Stimulated activated CD8-positive, alpha-beta memory T cell treated with anti-CD3 and anti-CD28 coated beads, Interleukin-4, amount 100 ng/mL, for 4 hours (primary cell): ENCODE data around the gene VIT.

ENCODE experiments used
- DNase-seq, 2 donors: peaks; one replicate each; pipeline ENCODE4 v3.0.0-alpha.2; 2020; ENCODE audit warnings: low read depth in 2 of 2, low spot score in 1 of 2

VIT gene

DNA sequence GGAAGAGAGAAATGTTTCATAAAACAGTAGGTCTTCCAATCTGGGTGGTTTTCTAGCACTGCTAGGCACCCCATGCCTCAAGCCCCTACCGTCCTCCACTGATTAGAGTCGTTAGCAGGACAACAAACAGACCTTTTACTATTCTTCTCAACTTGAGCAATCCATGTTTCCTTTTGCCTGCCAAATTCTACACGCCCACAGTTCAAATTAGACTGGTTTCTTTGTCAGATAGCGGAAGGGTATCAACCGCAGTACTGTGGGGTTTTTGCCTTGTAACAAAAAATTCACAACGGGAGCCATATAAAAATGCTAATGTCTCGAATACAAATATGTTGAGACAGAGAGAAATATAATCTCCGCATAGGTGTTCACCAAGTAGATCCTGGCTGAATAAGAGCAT lies 59.9 kb downstream of the VIT start:
- DNase-seq, result no peak

DNA sequence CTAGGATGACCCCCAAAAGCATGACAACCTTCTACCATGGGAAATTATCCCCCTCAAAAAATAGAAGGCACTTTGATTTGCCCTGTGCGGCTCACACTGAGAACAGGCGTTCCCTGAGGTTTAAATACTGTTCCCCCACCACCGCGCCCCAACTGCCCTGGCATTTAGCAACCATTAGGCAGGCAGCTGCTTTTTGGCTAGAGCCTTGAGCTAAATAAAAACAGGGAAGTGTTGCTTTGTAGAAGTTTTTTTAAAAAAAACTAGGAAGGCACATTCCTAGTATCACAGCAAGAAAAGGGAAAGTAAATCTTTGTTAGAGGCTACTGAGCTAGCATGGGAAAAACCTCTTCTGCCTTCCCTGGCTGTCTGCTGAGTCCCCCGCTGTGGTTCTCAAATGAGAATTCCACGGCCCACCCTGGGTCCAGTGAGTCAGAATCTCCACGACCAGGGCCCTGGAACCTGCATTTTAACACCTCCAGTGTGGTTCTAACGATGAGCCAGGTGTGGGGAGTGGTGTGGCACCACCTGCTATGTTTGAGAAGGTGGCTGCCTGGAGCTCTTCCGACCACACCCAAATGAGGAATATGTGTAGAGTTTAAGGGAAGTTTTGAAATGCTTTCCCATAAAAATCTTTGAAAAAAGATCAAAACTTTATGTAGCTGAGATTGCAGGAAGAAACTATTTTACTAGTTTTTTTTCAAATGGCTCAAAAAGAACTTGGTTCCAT lies 66.4 kb downstream of the VIT start:
- DNase-seq, result no peak

DNA sequence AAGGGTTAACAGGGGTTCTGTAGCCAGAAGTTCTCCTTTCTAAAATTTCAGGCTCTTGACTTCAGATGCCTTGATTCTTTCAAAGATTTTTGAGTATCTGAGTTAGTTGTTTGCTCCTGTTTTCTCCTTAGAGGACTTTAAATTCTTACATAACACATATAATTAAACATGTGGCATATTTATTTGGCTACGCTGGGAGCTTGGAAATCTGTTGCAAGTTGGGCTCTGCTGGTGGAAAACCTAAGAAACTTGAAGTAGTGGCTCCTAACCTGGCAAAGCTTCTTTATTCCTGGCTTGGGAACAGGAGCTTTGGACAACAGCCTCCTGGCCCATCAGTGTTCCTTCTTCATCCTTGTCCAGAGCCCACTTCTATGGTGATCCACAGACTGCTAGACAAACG lies 72.6 kb downstream of the VIT start:
- no peak for DNase-seq

DNA sequence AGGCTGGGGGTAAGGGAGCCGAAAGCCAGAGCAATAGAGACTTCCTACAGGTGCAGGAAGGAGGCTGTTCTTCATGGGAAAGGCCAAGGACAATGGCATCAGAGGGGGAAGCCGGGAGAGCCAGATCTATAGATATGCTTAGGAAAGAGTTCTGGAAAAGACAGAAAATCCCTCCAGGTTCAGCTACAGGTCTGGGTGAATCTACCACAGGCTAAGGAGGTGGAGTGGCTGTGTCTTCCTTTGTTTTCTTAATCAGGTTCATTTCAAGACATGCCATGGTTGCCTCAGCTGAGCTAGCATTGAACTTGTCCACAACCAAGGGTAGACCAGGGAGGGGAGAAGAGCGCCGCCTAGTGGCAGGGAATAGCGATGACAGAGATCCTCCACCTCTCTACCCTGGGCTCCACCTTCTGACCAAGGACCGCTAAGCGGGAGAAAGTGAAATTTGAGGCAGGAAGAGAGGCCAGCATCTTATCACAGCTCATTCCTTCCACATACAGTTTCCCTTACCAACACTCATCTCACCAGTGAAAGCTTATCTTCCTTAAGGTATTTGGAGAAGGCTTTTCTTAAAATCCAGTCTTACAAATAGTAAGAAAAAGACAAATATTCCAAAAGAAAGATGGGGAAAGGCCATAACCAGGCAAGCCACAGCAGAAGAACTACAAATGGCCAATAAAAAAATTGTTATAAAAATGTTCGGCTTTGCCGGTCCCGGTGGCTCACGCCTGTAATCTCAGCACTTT lies 74.2 kb downstream of the VIT start:
- no peak for DNase-seq

DNA sequence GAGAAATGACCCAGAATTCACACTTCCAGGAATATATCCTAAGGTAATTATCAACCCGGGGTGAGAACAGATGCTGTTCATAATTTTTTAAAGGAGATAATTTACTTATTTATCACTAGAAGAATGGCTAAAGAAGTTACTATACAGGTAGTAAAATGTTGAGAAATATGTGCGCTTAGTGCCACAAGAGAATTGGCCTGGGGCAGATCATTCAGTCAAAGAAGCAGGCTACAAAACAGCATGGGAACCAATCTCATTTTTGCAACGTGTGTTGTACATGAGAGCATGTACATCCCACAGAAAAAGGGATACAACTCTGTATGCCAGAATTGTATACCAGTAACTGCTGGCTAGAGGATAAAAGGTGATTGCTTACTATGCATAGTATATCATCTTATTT lies 75.2 kb downstream of the VIT start:
- no peak for DNase-seq

DNA sequence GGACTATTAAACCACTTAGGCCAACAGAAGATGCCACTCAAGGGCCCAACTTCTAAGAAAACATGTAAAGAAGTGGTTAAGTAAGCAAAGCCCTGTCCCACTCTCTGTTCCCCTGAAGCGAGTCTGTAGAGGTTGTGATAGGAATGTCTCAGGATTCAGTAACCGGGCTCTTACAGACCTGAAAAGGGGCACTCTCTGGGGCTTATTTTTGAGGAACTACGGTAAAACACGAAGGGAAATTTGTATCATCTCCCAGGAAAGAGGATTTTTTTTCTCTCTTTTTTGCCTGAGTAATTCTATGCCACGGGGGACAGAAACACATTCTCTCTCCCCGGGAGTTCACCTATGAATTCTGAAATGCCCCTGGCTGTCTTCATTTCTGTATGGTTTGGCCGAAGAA lies 77.4 kb downstream of the VIT start:
- no peak for DNase-seq

DNA sequence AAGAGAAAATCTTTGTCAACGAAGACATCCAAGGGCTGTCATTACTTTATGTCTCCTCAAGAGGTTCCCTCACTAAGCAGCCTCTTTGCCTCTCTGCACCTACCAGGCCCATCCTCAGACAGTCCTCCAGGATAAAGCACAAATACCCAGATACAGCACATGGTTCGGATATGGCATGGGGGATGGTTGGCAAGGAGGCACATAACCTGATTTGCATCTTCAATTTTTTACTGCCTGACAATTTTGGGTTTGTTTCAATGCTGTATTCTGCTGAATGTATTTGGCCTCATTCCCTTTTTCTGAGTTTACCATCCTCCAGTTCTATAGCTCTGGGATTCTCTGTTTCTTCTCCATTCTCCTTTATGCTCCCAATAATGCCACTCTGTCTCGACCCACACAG lies 78.8 kb downstream of the VIT start:
- no peak for DNase-seq

DNA sequence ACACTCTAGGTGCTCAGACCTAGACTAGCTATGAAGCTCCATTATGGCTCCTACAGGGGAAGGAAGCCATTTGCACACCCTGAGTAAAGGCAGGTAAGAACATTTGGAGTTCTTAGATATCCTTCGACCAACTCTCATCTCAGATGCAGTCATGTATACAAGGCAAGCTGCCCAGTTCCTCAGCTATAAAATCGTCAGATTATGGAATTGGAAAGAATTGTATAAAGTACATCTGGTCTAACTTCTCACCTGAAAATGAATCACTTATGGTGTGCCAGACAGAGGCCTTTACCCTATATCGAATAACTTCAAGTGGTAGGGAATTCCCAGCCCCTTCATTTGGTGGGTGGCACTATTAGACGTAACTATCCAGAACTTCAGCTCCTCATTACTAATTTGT lies 79.3 kb downstream of the VIT start:
- DNase-seq, result no peak

DNA sequence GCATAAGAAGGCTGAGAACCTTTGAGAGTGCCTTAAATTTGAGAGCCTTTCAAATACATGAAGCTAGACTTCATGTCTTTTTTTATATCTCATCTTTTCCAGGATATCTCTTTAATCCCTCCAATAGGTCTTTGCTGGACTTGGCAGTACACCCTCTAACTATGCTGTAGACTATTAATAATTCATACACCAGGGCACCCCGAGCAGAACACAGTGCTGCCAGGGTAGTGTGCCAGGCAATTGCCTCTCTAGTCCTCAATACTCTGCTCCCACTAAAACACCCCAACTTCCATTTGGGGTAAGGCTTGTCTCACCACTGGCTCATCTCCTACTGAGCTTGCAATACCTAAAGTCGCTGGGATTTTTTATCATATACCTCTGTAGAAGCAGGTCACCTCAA lies 80.8 kb downstream of the VIT start:
- no peak for DNase-seq

DNA sequence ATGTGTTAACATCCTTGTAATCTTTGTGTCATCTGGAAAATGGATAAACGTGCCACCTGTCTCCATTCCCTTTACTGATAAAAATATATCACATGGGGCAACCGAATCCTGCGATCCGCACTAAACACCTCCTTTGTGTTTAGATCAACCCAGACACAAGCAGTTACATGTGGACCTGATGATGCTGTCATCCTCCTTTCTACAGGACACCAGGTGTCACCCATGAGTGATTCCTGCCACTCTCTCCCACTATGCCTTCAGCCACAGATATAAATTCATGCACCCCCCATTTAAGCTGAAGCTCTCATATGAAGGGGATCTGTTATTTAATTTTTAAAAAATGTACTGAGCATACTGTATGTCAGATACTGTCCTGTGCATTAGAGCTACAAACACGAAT lies 81.3 kb downstream of the VIT start:
- no peak for DNase-seq

DNA sequence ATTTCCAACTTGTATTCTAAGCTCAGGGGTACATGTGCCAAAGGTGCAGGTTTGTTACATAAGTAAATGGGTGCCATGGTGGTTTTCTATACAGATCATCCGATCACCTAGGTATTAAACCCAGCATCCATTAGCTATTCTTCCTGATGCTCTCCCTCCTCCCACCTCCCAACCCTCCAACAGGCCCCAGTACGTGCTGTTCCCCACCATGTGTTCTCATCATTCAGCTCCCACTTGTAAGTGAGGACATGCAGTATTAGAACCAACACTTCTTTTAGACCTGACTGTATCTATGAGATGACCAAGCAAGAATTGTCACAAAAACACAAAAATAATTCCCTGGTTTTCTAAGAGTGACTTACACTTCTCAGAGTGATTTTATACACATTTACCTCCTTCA lies 83.0 kb downstream of the VIT start:
- DNase-seq, result no peak

DNA sequence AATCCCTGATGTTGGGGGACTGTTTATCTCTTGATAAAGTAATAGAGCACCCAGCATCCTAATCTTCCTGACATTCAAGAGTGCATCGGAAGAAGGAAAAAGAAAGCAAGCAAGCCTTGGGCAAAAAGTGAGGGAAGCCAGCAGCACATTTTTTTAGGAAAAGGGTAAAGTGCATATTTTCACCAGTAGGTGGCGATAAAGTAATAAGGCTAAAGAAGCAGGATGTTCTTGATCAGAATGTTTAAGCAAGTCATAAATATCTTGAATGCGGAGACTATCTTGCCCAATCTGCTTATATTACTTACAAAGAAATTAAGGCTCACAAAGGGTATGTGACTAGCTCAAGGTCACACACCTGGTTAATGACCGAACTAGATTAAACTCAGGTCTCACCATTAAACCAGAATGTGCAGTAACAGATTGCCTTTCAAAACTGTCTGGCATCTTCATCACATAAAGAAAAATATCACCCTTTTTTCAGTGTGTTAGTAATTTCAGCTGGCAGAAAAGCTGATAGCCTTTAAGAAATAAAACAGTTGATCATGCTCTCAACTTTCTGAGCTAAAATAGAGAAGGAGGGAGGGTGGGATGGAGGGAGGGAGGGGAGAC lies 83.8 kb downstream of the VIT start:
- DNase-seq, result no peak

DNA sequence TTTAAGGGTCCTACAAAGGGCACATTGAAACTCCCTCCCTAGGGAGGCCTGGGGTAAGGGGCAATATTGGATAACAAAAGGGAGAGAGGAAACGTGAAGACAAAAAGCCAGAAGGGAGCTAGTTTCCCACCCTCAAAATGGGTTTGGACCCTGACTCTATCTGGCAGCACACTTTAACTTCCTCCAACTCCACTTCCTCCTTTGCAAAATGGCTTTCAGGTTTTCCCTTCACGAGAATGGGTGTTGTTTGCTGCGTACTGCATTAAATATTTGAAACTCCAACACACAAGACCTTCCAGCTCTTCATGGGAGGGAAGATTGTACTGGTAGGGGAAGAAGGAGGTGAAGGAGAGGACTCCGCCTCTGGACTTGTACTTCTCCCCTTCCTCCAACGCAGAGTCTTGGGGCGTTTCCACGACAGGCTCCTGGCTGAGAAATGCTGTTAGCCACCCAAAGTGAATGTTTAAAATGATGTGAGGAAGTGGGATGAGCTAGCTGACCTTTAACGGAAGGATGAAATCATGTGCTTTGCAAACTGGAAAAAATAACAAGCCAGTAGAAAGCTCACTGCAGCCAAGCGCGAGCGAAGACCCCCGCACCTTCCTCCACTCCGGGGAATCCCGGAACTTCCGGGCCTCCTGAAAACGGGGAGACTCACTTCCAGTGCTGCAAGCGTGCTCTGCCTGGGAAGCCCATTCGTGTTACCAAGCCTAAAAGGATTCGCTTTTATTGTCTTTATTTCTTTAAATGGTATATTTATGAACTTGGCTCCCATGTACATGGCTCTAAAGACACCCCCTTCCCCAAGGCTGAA lies 85.6 kb downstream of the VIT start:
- DNase-seq, result no peak

DNA sequence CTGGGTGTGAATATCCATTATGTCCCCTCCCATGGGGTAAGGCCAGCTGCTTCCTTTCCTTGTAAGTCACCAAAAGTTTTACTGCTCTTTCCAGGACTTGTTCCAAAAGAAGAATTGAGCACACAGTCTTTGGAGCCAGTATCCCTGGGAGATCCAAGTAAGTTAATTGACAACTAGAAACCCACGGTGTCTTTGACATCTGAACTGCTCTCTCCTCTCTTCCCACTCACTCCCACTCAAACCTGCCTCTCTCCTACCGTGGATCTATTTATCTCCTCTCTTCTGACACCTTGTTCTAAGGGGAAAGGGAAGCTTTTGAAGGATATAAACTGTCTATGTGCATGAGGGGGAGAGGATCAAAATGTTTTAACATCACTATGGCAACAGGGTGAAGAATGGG lies 86.7 kb downstream of the VIT start:
- no peak for DNase-seq

DNA sequence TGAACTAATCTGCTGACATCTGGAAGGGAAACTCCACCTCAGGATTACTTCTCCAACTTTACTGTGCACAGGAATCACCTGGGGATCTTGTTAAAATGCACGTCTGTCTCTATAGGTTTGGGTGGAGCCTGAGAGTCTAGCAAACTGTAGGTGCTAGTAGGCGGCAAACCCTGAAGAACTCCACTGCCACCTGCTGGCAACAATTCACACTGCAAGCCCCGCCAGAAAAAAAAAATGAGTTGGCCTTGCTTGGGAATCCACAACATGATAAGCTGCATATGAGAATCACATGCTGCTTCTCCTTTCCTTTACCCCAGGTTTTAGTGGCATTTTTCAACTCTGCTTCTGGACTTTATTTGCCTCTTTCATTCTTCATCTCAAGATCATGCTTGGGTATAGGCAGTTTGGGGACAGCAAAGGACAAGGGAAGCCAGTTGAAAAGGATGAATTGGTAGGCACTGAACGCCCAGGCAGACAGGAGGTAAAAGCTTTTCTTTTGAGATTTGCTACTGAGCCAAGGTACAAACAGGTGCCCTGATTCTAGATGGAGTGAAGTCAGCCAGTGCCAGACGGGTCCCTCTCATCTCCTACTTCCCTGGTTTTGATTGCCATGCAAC lies 88.8 kb downstream of the VIT start:
- DNase-seq, result peak in 1 of 2 donors; percentile 19

DNA sequence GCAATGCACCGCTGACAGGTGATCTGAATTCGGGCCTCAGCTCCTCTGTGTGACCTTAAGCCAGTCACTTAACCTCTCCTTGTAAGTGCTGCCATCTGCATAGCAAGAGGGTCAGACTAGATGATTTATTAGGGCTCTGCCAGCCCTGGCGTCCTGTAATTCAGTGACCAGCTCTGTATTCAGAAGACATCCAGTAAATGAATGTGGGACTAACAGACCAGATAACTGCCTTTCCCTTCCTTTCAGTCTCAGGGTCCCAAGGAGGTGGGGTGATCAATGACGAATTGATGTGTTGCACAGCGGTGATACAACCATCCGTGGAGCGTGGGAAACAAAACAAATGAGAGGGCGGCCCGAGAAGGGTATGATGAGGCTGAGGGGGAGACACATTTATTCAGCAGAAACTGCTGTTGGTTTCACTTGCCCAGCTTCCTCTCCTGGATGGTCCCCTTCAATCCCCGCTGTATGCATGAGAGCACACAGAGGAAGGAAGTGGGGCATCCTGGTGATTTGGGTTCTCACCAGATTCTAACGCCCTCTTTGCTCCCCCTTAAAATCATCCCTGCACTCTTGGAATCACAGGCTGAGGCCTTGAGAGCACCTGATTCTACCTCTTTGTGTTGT lies 92.8 kb downstream of the VIT start:
- DNase-seq, result no peak

DNA sequence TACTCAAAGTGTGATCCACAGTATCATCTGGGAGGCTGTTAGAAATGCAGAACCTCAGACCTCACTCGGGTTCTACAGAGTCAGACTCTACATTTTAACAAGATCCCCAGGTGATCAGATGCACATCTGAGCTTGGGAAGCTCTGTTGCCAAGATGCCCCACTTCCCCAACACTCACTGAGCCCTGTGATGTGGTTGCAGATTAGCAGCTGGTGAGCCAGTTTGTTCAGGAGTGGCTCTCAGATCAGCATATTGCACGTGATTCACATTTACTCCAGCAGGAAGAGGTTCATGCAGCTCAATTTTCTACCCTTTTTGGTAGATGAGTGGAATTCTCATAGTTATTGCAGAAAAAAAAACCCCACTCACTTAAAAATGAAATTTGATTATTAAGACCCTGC lies 96.4 kb downstream of the VIT start:
- no peak for DNase-seq

DNA sequence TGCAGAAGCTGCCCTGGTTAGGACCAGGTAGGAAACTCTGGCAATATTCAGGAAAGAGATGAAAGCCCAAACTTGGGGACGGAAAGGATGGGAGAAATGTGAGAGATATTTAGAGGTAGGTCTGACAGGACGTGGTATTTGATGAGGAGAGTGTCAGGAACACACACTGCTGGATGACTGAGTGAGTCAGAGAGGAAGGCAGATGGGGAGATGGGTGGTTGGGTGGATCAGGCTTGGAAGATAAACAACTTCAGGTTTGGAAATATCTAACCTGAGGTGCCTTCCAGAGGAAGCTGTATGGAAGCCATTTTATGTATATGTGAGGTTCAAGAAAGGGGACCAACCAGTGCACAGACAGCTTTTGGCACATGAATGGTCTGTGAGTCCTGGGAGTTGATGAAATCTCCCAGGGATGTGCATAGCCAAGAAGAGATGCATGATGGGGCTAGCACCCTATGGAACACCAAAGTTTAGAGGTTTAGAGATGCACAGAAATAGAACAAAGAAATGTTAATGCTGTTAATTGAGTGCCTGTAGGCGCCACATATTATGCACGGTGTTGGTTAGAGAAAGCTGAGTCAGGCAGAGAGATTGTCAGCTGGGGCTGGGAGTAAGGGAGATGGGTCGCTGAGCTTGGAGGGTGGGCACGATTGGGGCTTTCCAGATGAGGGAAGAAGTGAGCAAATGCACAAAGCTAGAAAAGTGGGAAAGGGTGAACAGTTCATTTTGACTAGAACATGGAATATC lies 101.0 kb downstream of the VIT start:
- no peak for DNase-seq

DNA sequence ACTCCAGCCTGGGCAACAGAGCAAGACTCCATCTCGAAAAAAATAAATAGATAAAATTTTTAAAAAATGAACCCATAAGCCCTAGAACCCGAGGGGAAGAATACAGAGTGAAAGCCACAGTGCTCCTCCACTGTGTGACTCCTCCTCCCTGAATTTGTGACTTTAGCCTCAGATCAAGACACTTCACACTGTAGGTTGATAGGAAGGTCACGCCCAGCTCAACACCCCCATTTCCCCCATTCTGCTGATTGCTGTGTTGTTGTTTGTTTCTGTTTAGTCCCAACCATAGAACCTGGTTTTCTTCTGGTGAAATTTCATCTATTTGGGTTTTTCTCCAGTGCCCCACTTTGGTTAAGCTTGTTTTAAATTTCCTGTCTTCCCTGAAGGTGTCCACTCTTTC lies 102.2 kb downstream of the VIT start:
- no peak for DNase-seq

DNA sequence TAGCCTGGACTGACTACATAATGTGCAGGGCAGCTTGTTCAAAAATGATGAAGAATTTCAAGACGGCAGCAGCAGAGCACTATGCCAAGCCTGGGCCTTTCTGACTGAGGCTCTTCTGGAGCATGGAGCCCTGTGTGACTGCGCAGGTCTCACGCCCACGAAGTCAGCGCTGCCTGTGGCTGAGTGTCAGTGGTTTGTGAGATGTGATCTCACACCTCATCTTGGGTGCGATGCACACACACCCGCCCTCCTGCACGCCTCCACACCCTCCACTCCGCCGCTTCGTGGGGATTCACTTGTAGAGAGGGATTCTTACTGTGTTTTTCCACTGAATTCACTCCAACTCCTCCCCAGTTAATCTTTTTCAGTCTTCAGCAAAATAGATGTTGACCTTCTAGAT lies 103.9 kb downstream of the VIT start:
- DNase-seq, result peak in 1 of 2 donors; percentile 46
